ENCODE data around the gene ZMIZ1.

ZMIZ1 gene

GRCh38 chr10:79139124-79139835 is 70.5 kb downstream of the ZMIZ1 start:
- DNase-seq (ENCODE audit: low spot score): peak; percentile 72

- peak; percentile 36 for DNase-seq (ENCODE audit: low spot score)
Measured at GRCh38 chr10:79140085-79140793, 71.5 kb downstream of the ZMIZ1 start.

GRCh38 chr10:79140855-79141254 is 72.1 kb downstream of the ZMIZ1 start:
- peak; percentile 45 for DNase-seq (ENCODE audit: low spot score)

- peak; percentile 68 for DNase-seq (ENCODE audit: low spot score)
Measured at GRCh38 chr10:79142064-79142491, 73.3 kb downstream of the ZMIZ1 start.

- DNase-seq (ENCODE audit: low spot score): no peak
Measured at GRCh38 chr10:79142522-79143309, 74.0 kb downstream of the ZMIZ1 start.

- DNase-seq (ENCODE audit: low spot score): no peak
Measured at GRCh38 chr10:79143879-79144278, 75.1 kb downstream of the ZMIZ1 start.

GRCh38 chr10:79144351-79145173 is 75.8 kb downstream of the ZMIZ1 start:
- no peak for DNase-seq (ENCODE audit: low spot score)

- DNase-seq (ENCODE audit: low spot score): no peak
Measured at GRCh38 chr10:79145174-79145483, 76.4 kb downstream of the ZMIZ1 start.

- DNase-seq (ENCODE audit: low spot score): no peak
Measured at GRCh38 chr10:79145517-79146470, 77.0 kb downstream of the ZMIZ1 start.

- peak; percentile 75 for DNase-seq (ENCODE audit: low spot score)
Measured at GRCh38 chr10:79146611-79147130, 77.9 kb downstream of the ZMIZ1 start.

GRCh38 chr10:79147306-79147705 is 78.5 kb downstream of the ZMIZ1 start:
- DNase-seq (ENCODE audit: low spot score): no peak

GRCh38 chr10:79147796-79148451 is 79.2 kb downstream of the ZMIZ1 start:
- DNase-seq (ENCODE audit: low spot score): no peak

- peak; percentile 47 for DNase-seq (ENCODE audit: low spot score)
Measured at GRCh38 chr10:79148452-79149344, 79.9 kb downstream of the ZMIZ1 start.

GRCh38 chr10:79149345-79149661 is 80.5 kb downstream of the ZMIZ1 start:
- DNase-seq (ENCODE audit: low spot score): no peak

- DNase-seq (ENCODE audit: low spot score): peak; percentile 93
Measured at GRCh38 chr10:79149662-79150443, 81.1 kb downstream of the ZMIZ1 start.

- no peak for DNase-seq (ENCODE audit: low spot score)
Measured at GRCh38 chr10:79150444-79150754, 81.6 kb downstream of the ZMIZ1 start.

- DNase-seq (ENCODE audit: low spot score): no peak
Measured at GRCh38 chr10:79152423-79152817, 83.7 kb downstream of the ZMIZ1 start.

- DNase-seq (ENCODE audit: low spot score): peak; percentile 76
Measured at GRCh38 chr10:79153745-79154144, 85.0 kb downstream of the ZMIZ1 start.
